ENCODE data around the gene STAT5B. TPM values are rescaled to one million over a fixed set of nuclear protein-coding genes. Genes with fewer than 3 reads are reported as not detected.

Gene STAT5B
- polyA plus RNA-seq, 3 donors, result 28.5 to 103 (median 47.9) TPM

DNA sequence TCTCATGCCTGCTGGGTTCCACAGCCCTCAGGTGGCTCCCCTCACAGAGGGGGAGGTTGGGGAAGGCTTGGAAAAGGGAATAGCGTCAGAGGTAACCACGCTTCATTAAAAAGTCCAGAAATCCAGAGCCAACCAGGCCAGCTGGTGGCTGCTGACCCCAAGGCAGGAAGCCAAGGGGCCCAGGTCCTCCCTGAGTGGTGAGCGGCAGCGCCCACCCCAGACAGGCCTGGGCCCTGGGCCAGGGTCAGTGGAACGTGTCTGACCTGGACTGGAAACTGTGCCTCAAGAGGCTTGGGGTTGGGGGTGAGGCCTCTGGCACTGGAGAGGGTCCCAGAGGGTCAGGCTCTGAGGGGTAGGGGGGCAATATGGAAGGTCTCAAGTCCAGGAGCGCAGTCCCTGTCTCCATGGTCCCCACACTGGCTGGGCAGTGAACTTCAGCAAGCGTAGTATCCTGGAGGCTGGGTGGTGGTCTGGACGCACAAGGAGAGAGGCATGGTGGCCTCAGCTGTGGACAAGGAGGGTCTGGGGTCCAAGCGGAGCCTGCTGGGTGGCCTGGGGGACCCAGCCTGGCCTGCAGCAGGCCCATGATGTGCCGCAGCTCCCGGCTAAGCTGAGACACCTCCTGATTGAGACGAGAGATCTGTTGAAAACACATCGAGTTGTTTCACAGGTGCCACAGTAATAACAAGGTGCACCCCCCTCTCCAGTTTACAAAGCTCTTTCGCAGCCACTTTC, 116.2 kb downstream of the STAT5B start:
- WGBS (ENCODE audit: insufficient coverage), result 84% methylated on average over 11 of the region's 14 CpGs
- H3K27ac Mint-ChIP-seq, result peak overlapping the region in 2 of 7 donors; percentile 42 to 63
- TF ChIP-seq, protein P1, sequence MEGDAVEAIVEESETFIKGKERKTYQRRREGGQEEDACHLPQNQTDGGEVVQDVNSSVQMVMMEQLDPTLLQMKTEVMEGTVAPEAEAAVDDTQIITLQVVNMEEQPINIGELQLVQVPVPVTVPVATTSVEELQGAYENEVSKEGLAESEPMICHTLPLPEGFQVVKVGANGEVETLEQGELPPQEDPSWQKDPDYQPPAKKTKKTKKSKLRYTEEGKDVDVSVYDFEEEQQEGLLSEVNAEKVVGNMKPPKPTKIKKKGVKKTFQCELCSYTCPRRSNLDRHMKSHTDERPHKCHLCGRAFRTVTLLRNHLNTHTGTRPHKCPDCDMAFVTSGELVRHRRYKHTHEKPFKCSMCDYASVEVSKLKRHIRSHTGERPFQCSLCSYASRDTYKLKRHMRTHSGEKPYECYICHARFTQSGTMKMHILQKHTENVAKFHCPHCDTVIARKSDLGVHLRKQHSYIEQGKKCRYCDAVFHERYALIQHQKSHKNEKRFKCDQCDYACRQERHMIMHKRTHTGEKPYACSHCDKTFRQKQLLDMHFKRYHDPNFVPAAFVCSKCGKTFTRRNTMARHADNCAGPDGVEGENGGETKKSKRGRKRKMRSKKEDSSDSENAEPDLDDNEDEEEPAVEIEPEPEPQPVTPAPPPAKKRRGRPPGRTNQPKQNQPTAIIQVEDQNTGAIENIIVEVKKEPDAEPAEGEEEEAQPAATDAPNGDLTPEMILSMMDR (IDR thresholded peaks at IDR 0.05), result no peak
- H3K9me3 ChIP-seq (replicated peaks in 1 of 2; ENCODE audit: control insufficient read depth in 1 of 2, insufficient read depth in 1 of 2, low read length in 2 of 2), result no peaks in the 10 kb centered on the region
- no peak for DNase-seq
- no peaks in the 10 kb centered on the region for H3K27me3 ChIP-seq (ENCODE audit: control insufficient read depth in 2 of 2, insufficient read depth in 2 of 2, low read length in 2 of 2)
- no peak overlapping the region for H3K27ac ChIP-seq (ENCODE audit: low read depth in 1 of 2, low read length in 2 of 2)
- no peak overlapping the region for H2AFZ ChIP-seq (ENCODE audit: insufficient read depth, low read depth, low read length, poor library complexity, severe bottlenecking)
- H3K36me3 Mint-ChIP-seq, result no peaks in the 10 kb centered on the region
- peaks cover 29% of the 10 kb centered on the region for H3K4me1 Mint-ChIP-seq
- no peak overlapping the region for H3K4me3 Mint-ChIP-seq
- no peaks in the 10 kb centered on the region for H4K20me1 ChIP-seq (ENCODE audit: insufficient read depth, low read length)
- intact Hi-C loops (cut with micrococcal nuclease), result loop anchor here in 1 of 2 donors (5.0 kb wide), 1 partner anchor 417 kb away; the partner anchor contains the start of gene PSMC3IP
- no peak overlapping the region for H3K4me3 ChIP-seq (replicated peaks in 1 of 3; ENCODE audit: low read depth in 2 of 3, low read length in 3 of 3)
- H3K9ac ChIP-seq (ENCODE audit: insufficient read depth, low read length, poor library complexity, severe bottlenecking), result no peak overlapping the region
- peaks cover 23 to 36% of the 10 kb centered on the region in 2 donors for H3K4me1 ChIP-seq (ENCODE audit: control insufficient read depth in 1 of 2, insufficient read depth in 2 of 2, low read length in 2 of 2)
- H3K9me3 Mint-ChIP-seq, result peaks cover 0 to 2% (median 0%) of the 10 kb centered on the region in 7 donors
- peaks cover 0 to 2% (median 0%) of the 10 kb centered on the region in 3 donors for H3K27me3 Mint-ChIP-seq (ENCODE audit: low read depth in 3 of 3)
- no peaks in the 10 kb centered on the region for H3K79me2 ChIP-seq (ENCODE audit: insufficient read depth, low read length)
- H3K4me2 ChIP-seq (replicated peaks; ENCODE audit: extremely low read depth, low read length, poor library complexity, severe bottlenecking), result no peak overlapping the region
- H3K36me3 ChIP-seq (replicated peaks in 1 of 2; ENCODE audit: control insufficient read depth in 1 of 2, insufficient read depth in 2 of 2, low read length in 2 of 2), result no peaks in the 10 kb centered on the region

DNA sequence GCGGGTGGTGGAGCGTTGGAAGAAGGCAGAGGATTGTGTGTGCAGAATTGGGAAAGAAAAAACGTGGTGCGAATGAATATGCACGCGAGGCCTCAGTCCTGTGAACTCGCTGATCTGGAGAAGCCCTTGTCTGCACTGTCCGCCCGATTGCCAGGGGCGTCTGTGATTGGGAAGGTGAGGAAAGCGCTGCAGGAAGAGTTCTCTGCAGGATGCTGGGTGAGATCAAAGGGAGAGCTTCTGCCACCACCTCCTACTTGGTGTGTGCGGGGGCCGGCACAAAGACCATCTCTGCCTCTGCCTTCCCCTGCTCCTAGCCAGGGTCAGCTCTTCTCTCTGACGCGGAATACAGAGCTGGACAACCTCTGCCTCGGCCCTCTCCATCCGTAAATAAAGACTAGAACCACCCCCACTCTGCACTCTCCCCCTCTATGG, 120.6 kb downstream of the STAT5B start:
- Mint-ChIP-seq H3K36me3 (peaks cover 15 to 23% of the 10 kb centered on the region in 2 donors), H3K9me3 (no peaks in the 10 kb centered on the region), H3K4me1 (peaks cover 36% of the 10 kb centered on the region), H3K27ac (peak overlapping the region in 6 of 7 donors; percentile 6 to 97 (median 91)), H3K27me3 (ENCODE audit: low read depth in 3 of 3) (peaks cover 0 to 2% (median 0%) of the 10 kb centered on the region in 3 donors), H3K4me3 (peak overlapping the region; percentile 84 to 93)
- DNase-seq, result peak in 1 of 3 donors; percentile 5
- intact Hi-C loops (cut with micrococcal nuclease), result loop anchor here (2.0 to 5.0 kb wide), 2 partner anchors 189 to 422 kb away; partner anchors contain the start of genes CNP (in 1 of the 2) and PSMC3IP (in 1 of the 2)
- Histone ChIP-seq H3K79me2 (ENCODE audit: insufficient read depth, low read length) (peaks cover 43% of the 10 kb centered on the region), H3K4me3 (replicated peaks in 1 of 3; ENCODE audit: low read depth in 2 of 3, low read length in 3 of 3) (peak overlapping the region in 2 of 3 experiments; percentile 88 to 89), H4K20me1 (ENCODE audit: insufficient read depth, low read length) (peaks cover 41% of the 10 kb centered on the region), H3K4me1 (ENCODE audit: control insufficient read depth in 1 of 2, insufficient read depth in 2 of 2, low read length in 2 of 2) (peaks cover 19 to 35% of the 10 kb centered on the region in 2 donors), H3K27me3 (ENCODE audit: control insufficient read depth in 2 of 2, insufficient read depth in 2 of 2, low read length in 2 of 2) (no peaks in the 10 kb centered on the region), H3K36me3 (replicated peaks in 1 of 2; ENCODE audit: control insufficient read depth in 1 of 2, insufficient read depth in 2 of 2, low read length in 2 of 2) (peaks cover 9 to 16% of the 10 kb centered on the region in 2 donors), H3K9ac (ENCODE audit: insufficient read depth, low read length, poor library complexity, severe bottlenecking) (peak overlapping the region; percentile 94), H3K9me3 (replicated peaks in 1 of 2; ENCODE audit: control insufficient read depth in 1 of 2, insufficient read depth in 1 of 2, low read length in 2 of 2) (no peaks in the 10 kb centered on the region), H3K27ac (ENCODE audit: low read depth in 1 of 2, low read length in 2 of 2) (peak overlapping the region in 1 of 2 donors; percentile 87), H2AFZ (ENCODE audit: insufficient read depth, low read depth, low read length, poor library complexity, severe bottlenecking) (peak overlapping the region; percentile 29), H3K4me2 (replicated peaks; ENCODE audit: extremely low read depth, low read length, poor library complexity, severe bottlenecking) (peak overlapping the region; percentile 75)
- TF ChIP-seq, protein P1 (IDR thresholded peaks at IDR 0.05), result no peak
- 62% methylated on average over 12 of the region's 17 CpGs for WGBS (ENCODE audit: insufficient coverage)
